ENCODE measurements around the gene FDXR. TPM values are rescaled to one million over a fixed set of nuclear protein-coding genes. Genes with fewer than 3 reads are reported as not detected.

FDXR gene
- total and polyA plus RNA-seq, 9 of the 15 experiments (the other 6 are each of a cell fraction or from before 2014, with no cell fraction given): 0.89 to 70.7 (median 30.9) TPM

GRCh38 chr17:74873037-74873873, 461 bp upstream of the FDXR start (continued):
- TF ChIP-seq LCOR (CRISPR knock-in tag; IDR thresholded peaks at IDR 0.05) (peak; percentile 57; the same call in 1 of the 2 replicates), HDAC8 (tag; IDR thresholded peaks at IDR 0.05) (no peak), ADNP (tag; IDR thresholded peaks at IDR 0.05) (no peak), SREBF1 (IDR thresholded peaks at IDR 0.05; ENCODE audit: borderline replicate concordance, low read depth, low read length) (0 out of 2 replicates have a peak, but pooled peaks have one; percentile 24), ETV1 (tag; conservative IDR thresholded peaks at IDR 0.05; ENCODE audit: low read depth) (peak; percentile 62), DDX20 (tag; IDR thresholded peaks at IDR 0.05; ENCODE audit: low read depth) (no peak), BCOR (IDR thresholded peaks at IDR 0.05) (no peak), MCM3 (IDR thresholded peaks at IDR 0.05) (no peak), MCM5 (IDR thresholded peaks at IDR 0.05; ENCODE audit: low read depth) (no peak), ZFP36 (IDR thresholded peaks at IDR 0.05; ENCODE audit: low read depth, low read length, partially characterized antibody) (no peak), RBM14 (IDR thresholded peaks at IDR 0.05; ENCODE audit: borderline replicate concordance, insufficient read depth, low read depth, low read length) (no peak), PHF8 (IDR thresholded peaks at IDR 0.05; ENCODE audit: borderline replicate concordance, low read length) (peak; percentile 65; the same call in 1 of the 2 replicates), NR2C2 (CRISPR knock-in tag; IDR thresholded peaks at IDR 0.05) (0 out of 2 replicates have a peak, but pooled peaks have one; percentile 38), NR2C2 (tag; IDR thresholded peaks at IDR 0.05) (peak; percentile 57), ZNF165 (CRISPR knock-in tag; IDR thresholded peaks at IDR 0.05; ENCODE audit: borderline replicate concordance) (no peak), SP2 (IDR thresholded peaks at IDR 0.05; ENCODE audit: extremely low read depth, low read depth, low read length, poor library complexity, severe bottlenecking) (peak; percentile 18), ETS1 (conservative IDR thresholded peaks at IDR 0.05; ENCODE audit: control insufficient read depth, low read depth, low read length) (peak; percentile 66; the same call in 1 of the 2 replicates), GTF2E2 (tag; IDR thresholded peaks at IDR 0.05) (peak; percentile 97), CBFA2T3 (IDR thresholded peaks at IDR 0.05) (no peak), PURB (CRISPR knock-in tag; IDR thresholded peaks at IDR 0.05; ENCODE audit: low read depth) (no peak), ZNF41 (CRISPR knock-in tag; conservative IDR thresholded peaks at IDR 0.05) (no peak), ZBTB8A (IDR thresholded peaks at IDR 0.05; ENCODE audit: partially characterized antibody) (no peak), RBM17 (IDR thresholded peaks at IDR 0.05; ENCODE audit: borderline replicate concordance, low read depth, low read length) (no peak)
- TF ChIP-seq, protein P1, sequence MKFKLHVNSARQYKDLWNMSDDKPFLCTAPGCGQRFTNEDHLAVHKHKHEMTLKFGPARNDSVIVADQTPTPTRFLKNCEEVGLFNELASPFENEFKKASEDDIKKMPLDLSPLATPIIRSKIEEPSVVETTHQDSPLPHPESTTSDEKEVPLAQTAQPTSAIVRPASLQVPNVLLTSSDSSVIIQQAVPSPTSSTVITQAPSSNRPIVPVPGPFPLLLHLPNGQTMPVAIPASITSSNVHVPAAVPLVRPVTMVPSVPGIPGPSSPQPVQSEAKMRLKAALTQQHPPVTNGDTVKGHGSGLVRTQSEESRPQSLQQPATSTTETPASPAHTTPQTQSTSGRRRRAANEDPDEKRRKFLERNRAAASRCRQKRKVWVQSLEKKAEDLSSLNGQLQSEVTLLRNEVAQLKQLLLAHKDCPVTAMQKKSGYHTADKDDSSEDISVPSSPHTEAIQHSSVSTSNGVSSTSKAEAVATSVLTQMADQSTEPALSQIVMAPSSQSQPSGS (CRISPR knock-in tag; IDR thresholded peaks at IDR 0.05): no peak
- TF ChIP-seq, protein P2, sequence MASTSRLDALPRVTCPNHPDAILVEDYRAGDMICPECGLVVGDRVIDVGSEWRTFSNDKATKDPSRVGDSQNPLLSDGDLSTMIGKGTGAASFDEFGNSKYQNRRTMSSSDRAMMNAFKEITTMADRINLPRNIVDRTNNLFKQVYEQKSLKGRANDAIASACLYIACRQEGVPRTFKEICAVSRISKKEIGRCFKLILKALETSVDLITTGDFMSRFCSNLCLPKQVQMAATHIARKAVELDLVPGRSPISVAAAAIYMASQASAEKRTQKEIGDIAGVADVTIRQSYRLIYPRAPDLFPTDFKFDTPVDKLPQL (IDR thresholded peaks at IDR 0.05; ENCODE audit: extremely low read depth, insufficient read length): no peak
